Large intestine (tissue), 12 donors: ENCODE results near the gene DICER1. TPM values are rescaled to one million over a fixed set of nuclear protein-coding genes. Genes with fewer than 3 reads are reported as not detected.
"Not testable (repeated sequence)": the region's sequence is repeated elsewhere in the genome, so short reads cannot be mapped to it uniquely, and the experiment has no call there.

ENCODE experiments used
- DNase-seq, 2 donors: peaks; one replicate each; pipeline versions ENCODE4 v3.0.0 to v3.0.0-alpha.2; 2013
- H3K27ac ChIP-seq: one replicate; pipeline ENCODE4 v1.5.1; 2013; ENCODE audit warnings: low read length
- H3K27me3 ChIP-seq: 2 replicates; pipeline ENCODE4 v1.6.1; 2013; ENCODE audit warnings: low read length; ENCODE audit not compliant: control insufficient read depth, insufficient read depth
- H3K36me3 ChIP-seq: 2 replicates; pipeline ENCODE4 v1.6.1; 2013; ENCODE audit warnings: low read length; ENCODE audit not compliant: control insufficient read depth, insufficient read depth
- H3K4me1 ChIP-seq: one replicate; pipeline ENCODE4 v1.6.1; 2013; ENCODE audit warnings: low read length; ENCODE audit not compliant: control insufficient read depth, insufficient read depth
- H3K4me3 ChIP-seq: one replicate; pipeline ENCODE4 v1.5.1; 2013; ENCODE audit warnings: low read length
- H3K9me3 ChIP-seq: one replicate; pipeline ENCODE4 v1.6.1; 2013; ENCODE audit warnings: mild to moderate bottlenecking, low read depth, low read length, moderate library complexity; ENCODE audit not compliant: control insufficient read depth
- WGBS: methylation state at CpG from one replicate; pipeline ENCODE4 v1.1.5; 2013; ENCODE audit warnings: low lambda C conversion rate; ENCODE audit not compliant: insufficient coverage; 5-methylcytosine and 5-hydroxymethylcytosine counted together
- long read RNA-seq, 11 donors: transcript quantifications; one replicate each; lab custom pipeline, GENCODE V29; 2026
- polyA plus RNA-seq: library from polyadenylated mRNA; unstranded; fragments of 120-200 nt; gene quantifications from one replicate; pipeline ENCODE4 v1.2.1, GENCODE V29; 2013

The DICER1 gene, protein sequence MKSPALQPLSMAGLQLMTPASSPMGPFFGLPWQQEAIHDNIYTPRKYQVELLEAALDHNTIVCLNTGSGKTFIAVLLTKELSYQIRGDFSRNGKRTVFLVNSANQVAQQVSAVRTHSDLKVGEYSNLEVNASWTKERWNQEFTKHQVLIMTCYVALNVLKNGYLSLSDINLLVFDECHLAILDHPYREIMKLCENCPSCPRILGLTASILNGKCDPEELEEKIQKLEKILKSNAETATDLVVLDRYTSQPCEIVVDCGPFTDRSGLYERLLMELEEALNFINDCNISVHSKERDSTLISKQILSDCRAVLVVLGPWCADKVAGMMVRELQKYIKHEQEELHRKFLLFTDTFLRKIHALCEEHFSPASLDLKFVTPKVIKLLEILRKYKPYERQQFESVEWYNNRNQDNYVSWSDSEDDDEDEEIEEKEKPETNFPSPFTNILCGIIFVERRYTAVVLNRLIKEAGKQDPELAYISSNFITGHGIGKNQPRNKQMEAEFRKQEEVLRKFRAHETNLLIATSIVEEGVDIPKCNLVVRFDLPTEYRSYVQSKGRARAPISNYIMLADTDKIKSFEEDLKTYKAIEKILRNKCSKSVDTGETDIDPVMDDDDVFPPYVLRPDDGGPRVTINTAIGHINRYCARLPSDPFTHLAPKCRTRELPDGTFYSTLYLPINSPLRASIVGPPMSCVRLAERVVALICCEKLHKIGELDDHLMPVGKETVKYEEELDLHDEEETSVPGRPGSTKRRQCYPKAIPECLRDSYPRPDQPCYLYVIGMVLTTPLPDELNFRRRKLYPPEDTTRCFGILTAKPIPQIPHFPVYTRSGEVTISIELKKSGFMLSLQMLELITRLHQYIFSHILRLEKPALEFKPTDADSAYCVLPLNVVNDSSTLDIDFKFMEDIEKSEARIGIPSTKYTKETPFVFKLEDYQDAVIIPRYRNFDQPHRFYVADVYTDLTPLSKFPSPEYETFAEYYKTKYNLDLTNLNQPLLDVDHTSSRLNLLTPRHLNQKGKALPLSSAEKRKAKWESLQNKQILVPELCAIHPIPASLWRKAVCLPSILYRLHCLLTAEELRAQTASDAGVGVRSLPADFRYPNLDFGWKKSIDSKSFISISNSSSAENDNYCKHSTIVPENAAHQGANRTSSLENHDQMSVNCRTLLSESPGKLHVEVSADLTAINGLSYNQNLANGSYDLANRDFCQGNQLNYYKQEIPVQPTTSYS (N-terminal part only)
- polyA plus RNA-seq = 32.2 TPM
- long read RNA-seq, donor 1, full-length matches to known transcripts = 2 of 2 reads
- long read RNA-seq, donor 1, partial matches to known transcripts = 0 of 2 reads
- long read RNA-seq, donor 1, other reads (novel, unspliced or antisense) = 0 of 2 reads
- long read RNA-seq, donor 2, partial matches to known transcripts = 17 of 18 reads
- long read RNA-seq, donor 2, other reads (novel, unspliced or antisense) = 0 of 18 reads
- long read RNA-seq, donor 3 = 0 reads
- long read RNA-seq, donor 4 = 0 reads
- long read RNA-seq, donor 5, partial matches to known transcripts = 7 of 7 reads
- long read RNA-seq, donor 5, other reads (novel, unspliced or antisense) = 0 of 7 reads
- long read RNA-seq, donor 6 = 0 reads
- long read RNA-seq, donor 7 = 0 reads
- long read RNA-seq, donor 8 = 0 reads
- long read RNA-seq, donor 9, partial matches to known transcripts = 5 of 5 reads
- long read RNA-seq, donor 9, other reads (novel, unspliced or antisense) = 0 of 5 reads
- long read RNA-seq, donor 10, full-length matches to known transcripts = 1 of 1 reads
- long read RNA-seq, donor 10, partial matches to known transcripts = 0 of 1 reads
- long read RNA-seq, donor 10, other reads (novel, unspliced or antisense) = 0 of 1 reads
- long read RNA-seq, donor 11, partial matches to known transcripts = 5 of 5 reads
- long read RNA-seq, donor 11, other reads (novel, unspliced or antisense) = 0 of 5 reads

- no CpG with 5 or more reads among the region's 77 CpGs for WGBS
- Histone ChIP-seq H3K36me3 (no peaks in the 10 kb centered on the region), H3K4me1 (peaks cover 9% of the 10 kb centered on the region), H3K27me3 (no peaks in the 10 kb centered on the region), H3K27ac (peak within 1 kb of the TSS; percentile 96), H3K4me3 (peak within 1 kb of the TSS; percentile 88), H3K9me3 (no peaks in the 10 kb centered on the region)
- DNase-seq = peak; percentile 93 to 98
Observed at GRCh38 chr14:95157327-95158189, at the start of gene DICER1. Gene DICER1 (minus strand): TSS chr14:95157529. CDS start chr14:95133458, 24,071 bp downstream.

DNA sequence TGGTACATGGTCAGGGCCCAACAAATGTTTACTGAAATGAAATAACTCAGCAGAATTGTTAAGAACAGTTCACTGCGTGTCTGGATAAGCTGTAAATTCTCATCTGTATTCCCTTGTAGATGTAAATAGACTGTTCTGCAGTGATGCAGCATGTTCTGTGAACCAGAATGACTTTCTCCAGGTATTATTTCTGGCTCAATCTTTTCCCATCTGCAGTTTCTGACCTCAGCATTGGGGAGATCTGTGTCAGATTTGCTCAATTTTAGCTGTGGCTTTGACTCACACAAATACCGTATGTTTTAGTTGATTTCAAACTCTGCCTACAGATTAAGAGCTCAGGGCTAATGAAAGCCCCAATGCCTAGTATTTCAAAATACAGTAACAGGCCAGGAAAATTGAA lies 49.2 kb upstream of the DICER1 start:
- WGBS = no CpG with 5 or more reads among the region's 2 CpGs
- H3K27me3 ChIP-seq = no peaks in the 10 kb centered on the region
- H3K4me1 ChIP-seq = no peaks in the 10 kb centered on the region
- DNase-seq = no peak
- H3K4me3 ChIP-seq = no peak overlapping the region
- no peak overlapping the region for H3K27ac ChIP-seq
- peaks cover 36% of the 10 kb centered on the region for H3K36me3 ChIP-seq
- H3K9me3 ChIP-seq = peaks cover 3% of the 10 kb centered on the region

DNA sequence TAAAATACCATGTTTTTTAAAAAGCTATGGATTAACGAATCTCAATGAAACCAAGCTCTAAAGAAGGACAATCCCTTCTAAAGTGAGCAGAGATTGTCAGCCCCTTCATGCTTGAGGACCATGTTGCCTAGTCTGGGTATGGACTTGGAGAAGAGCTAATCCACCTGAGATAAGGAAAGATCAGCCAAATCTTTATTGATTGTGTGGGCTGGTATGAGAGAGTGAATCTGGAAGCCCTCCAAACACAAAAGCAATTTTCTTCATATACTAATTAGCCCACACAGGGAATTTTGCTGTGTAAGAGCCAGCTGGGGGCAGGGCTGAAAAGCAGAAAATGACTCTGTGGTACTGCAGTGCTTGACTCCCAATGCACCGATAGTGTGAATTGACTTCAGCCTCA lies 47.4 kb upstream of the DICER1 start:
- no peak overlapping the region for H3K4me3 ChIP-seq
- H3K27ac ChIP-seq = no peak overlapping the region
- no peaks in the 10 kb centered on the region for H3K27me3 ChIP-seq
- H3K4me1 ChIP-seq = no peaks in the 10 kb centered on the region
- peaks cover 42% of the 10 kb centered on the region for H3K36me3 ChIP-seq
- WGBS = no CpG with 5 or more reads among the region's 2 CpGs
- peaks cover 3% of the 10 kb centered on the region for H3K9me3 ChIP-seq
- DNase-seq = no peak

GRCh38 chr14:95201745-95202144 lies 44.4 kb upstream of the DICER1 start:
- not testable (repeated sequence) for DNase-seq, H3K9me3 ChIP-seq, H3K4me1 ChIP-seq, H3K27me3 ChIP-seq, H3K27ac ChIP-seq, H3K4me3 ChIP-seq
- WGBS = no CpG with 5 or more reads among the region's 2 CpGs
- peaks cover 36% of the 10 kb centered on the region for H3K36me3 ChIP-seq

GRCh38 chr14:95200404-95200803 lies 43.1 kb upstream of the DICER1 start:
- Histone ChIP-seq H3K9me3 (peaks cover 2% of the 10 kb centered on the region), H3K27me3 (no peaks in the 10 kb centered on the region), H3K36me3 (peaks cover 36% of the 10 kb centered on the region), H3K4me1 (no peaks in the 10 kb centered on the region), H3K27ac (no peak overlapping the region), H3K4me3 (no peak overlapping the region)
- no peak for DNase-seq
- WGBS = no CpG with 5 or more reads among the region's 7 CpGs

DNA sequence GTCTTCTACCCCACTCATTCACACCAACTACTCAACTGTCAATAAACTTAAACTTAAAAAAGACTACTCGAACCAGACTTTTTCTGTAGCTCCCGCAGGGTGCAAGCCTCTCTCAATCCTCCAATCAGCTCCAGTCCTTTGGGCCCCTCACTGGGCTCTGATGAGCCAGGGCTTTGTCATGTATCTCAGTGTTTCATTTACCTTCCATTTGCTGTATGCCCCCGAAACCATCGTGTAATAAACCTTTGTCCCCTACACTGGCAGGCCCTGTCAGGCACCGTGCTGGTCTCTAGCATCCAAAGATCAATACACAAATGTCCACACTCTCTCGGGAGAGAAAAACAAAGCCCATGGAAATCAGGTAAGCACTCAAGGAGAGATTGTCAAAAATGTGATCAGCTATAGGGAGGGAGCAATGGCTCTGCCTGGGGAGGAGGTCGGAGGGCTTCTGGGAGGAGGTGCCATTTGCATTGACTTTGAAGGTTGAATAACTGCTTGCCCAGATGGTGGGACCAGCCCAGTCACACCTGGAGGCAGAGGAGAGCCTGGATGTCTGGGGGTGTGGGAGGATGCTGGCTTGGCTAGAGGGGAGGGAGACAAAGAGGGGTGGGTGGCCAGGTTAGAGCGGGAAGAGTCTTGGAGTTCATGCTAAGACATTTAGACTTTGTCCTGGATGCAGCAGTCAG lies 42.1 kb upstream of the DICER1 start:
- Histone ChIP-seq H3K4me3 (no peak overlapping the region), H3K4me1 (no peaks in the 10 kb centered on the region), H3K9me3 (no peaks in the 10 kb centered on the region), H3K27ac (no peak overlapping the region), H3K36me3 (peaks cover 36% of the 10 kb centered on the region), H3K27me3 (no peaks in the 10 kb centered on the region)
- no peak for DNase-seq
- WGBS = no CpG with 5 or more reads among the region's 8 CpGs

- H3K9me3 ChIP-seq = no peaks in the 10 kb centered on the region
- peaks cover 34% of the 10 kb centered on the region for H3K36me3 ChIP-seq
- no peak overlapping the region for H3K4me3 ChIP-seq
- no peak for DNase-seq
- no peak overlapping the region for H3K27ac ChIP-seq
- WGBS = no CpG with 5 or more reads among the region's 9 CpGs
- no peaks in the 10 kb centered on the region for H3K4me1 ChIP-seq
- H3K27me3 ChIP-seq = no peaks in the 10 kb centered on the region
Observed at GRCh38 chr14:95198320-95198719, 41.0 kb upstream of the DICER1 start.

DNA sequence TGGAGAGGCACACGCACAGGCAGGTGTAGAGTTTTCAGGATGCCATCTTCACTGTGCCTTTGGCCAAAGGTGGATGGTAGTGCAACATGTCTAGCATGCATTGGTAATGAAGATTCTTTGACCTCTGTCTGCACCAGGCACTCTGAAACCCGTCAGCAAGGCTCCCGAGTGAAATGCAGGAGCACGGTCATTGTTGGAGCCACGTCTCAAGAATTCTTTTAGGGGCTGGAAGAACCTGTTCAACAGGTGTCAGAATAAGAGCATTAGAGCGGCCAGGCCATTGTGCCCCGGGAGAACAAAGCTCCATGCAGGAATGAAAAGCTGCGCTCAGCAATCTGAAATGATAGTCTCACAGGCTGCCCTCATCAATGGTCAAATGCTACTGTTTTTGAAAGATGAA lies 40.2 kb upstream of the DICER1 start:
- Histone ChIP-seq H3K4me1 (no peaks in the 10 kb centered on the region), H3K36me3 (peaks cover 29% of the 10 kb centered on the region), H3K9me3 (no peaks in the 10 kb centered on the region), H3K27ac (no peak overlapping the region), H3K4me3 (no peak overlapping the region), H3K27me3 (no peaks in the 10 kb centered on the region)
- peak; percentile 37 to 51 for DNase-seq
- WGBS = no CpG with 5 or more reads among the region's 8 CpGs
